NCI-H526 (cell line): ENCODE data around the gene OR14I1.
"Not testable (repeated sequence)": the region's sequence is repeated elsewhere in the genome, so short reads cannot be mapped to it uniquely, and the experiment has no call there.

Source experiments
- DNase-seq, 2 experiments: peaks; one replicate each; lab custom pipeline; 2025; lab: John Stamatoyannopoulos, UW

Gene OR14I1

GRCh38 chr1:248688527-248689298 lies 13.9 kb downstream of the OR14I1 start:
- DNase-seq, result no peak

GRCh38 chr1:248686815-248687214 lies 15.8 kb downstream of the OR14I1 start:
- peak in 1 of 2 experiments; percentile 14 for DNase-seq

- no peak for DNase-seq
These were observed 20.9 kb downstream of the OR14I1 start for GRCh38 chr1:248681651-248682050.

- DNase-seq, result no peak
These were observed 32.6 kb downstream of the OR14I1 start for GRCh38 chr1:248670003-248670402.

GRCh38 chr1:248663453-248664328 lies 38.9 kb downstream of the OR14I1 start:
- not testable (repeated sequence) for DNase-seq

- DNase-seq, result not testable (repeated sequence)
These were observed 45.8 kb downstream of the OR14I1 start for GRCh38 chr1:248656797-248657196.

- DNase-seq, result not testable (repeated sequence)
These were observed 47.2 kb downstream of the OR14I1 start, which contains the start of gene OR2T27 for GRCh38 chr1:248655354-248655753. OR2T27 (minus strand) TSS chr1:248655528; CDS start chr1:248650884, 4,644 bp downstream.
